Glutamatergic neuron (in vitro differentiated cells): Measurements from ENCODE around the gene AARS2. TPM values are rescaled to one million over a fixed set of nuclear protein-coding genes. Genes with fewer than 3 reads are reported as not detected.
A peak's percentile ranks its signal among the peaks of the same experiment; 100 is the strongest.

Experiments
- DNase-seq: peaks from one replicate; pipeline ENCODE4 v3.0.0; 2022
- H3K27ac Mint-ChIP-seq: one replicate; pipeline ENCODE4 v1.8.0; 2020; ENCODE audit warnings: mild to moderate bottlenecking, mixed read lengths, inconsistent platforms; ENCODE audit not compliant: unreplicated experiment
- H3K27me3 Mint-ChIP-seq: one replicate; pipeline ENCODE4 v1.8.0; 2020; ENCODE audit warnings: mild to moderate bottlenecking, moderate library complexity, mixed read lengths, inconsistent platforms; ENCODE audit not compliant: unreplicated experiment
- H3K36me3 Mint-ChIP-seq: one replicate; pipeline ENCODE4 v1.8.0; 2020; ENCODE audit warnings: mild to moderate bottlenecking, mixed read lengths, inconsistent platforms; ENCODE audit not compliant: unreplicated experiment
- H3K4me1 Mint-ChIP-seq: one replicate; pipeline ENCODE4 v1.8.0; 2020; ENCODE audit warnings: mild to moderate bottlenecking, low read depth, mixed read lengths, inconsistent platforms; ENCODE audit not compliant: unreplicated experiment
- H3K4me3 Mint-ChIP-seq: one replicate; pipeline ENCODE4 v1.8.0; 2020; ENCODE audit warnings: mild to moderate bottlenecking, mixed read lengths, inconsistent platforms; ENCODE audit not compliant: unreplicated experiment
- H3K9me3 Mint-ChIP-seq: one replicate; pipeline ENCODE4 v1.8.0; 2020; ENCODE audit warnings: mild to moderate bottlenecking, moderate library complexity, mixed read lengths, inconsistent platforms; ENCODE audit not compliant: unreplicated experiment
- total RNA-seq: library from RNA; stranded (reverse); fragmentation: NEBNext Ultra II Directional; extraction: Animal tissue kit (Norgen Biotek cat#: 25700); gene quantifications from one replicate; pipeline ENCODE4 v1.2.1, GENCODE V29; 2021; ENCODE audit not compliant: unreplicated experiment
- TF ChIP-seq, protein P1 (sequence below): fragments of 200-600 bp; sonication (generic); IDR thresholded peaks from one replicate; pipeline ENCODE4 v1.5.0; 2021; ENCODE audit not compliant: partially characterized antibody, unreplicated experiment

The AARS2 gene
- total RNA-seq, 1 donor from 2014 or later = 41.7 TPM

DNA sequence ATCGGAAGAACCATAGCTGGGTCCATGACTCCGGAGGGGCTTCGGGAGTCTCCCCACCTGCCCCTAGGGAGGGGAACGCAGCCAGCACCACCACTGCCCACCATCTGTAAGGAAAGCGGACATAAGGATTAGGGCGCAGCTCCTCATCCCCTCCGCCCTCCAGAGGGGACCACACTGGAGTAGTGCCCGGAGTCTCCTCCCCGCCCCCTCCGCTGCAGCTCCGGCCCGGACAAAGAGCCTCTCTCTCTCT, 56.4 kb downstream of the AARS2 start:
- peaks cover 14% of the 10 kb centered on the region for H3K27me3 Mint-ChIP-seq

DNA sequence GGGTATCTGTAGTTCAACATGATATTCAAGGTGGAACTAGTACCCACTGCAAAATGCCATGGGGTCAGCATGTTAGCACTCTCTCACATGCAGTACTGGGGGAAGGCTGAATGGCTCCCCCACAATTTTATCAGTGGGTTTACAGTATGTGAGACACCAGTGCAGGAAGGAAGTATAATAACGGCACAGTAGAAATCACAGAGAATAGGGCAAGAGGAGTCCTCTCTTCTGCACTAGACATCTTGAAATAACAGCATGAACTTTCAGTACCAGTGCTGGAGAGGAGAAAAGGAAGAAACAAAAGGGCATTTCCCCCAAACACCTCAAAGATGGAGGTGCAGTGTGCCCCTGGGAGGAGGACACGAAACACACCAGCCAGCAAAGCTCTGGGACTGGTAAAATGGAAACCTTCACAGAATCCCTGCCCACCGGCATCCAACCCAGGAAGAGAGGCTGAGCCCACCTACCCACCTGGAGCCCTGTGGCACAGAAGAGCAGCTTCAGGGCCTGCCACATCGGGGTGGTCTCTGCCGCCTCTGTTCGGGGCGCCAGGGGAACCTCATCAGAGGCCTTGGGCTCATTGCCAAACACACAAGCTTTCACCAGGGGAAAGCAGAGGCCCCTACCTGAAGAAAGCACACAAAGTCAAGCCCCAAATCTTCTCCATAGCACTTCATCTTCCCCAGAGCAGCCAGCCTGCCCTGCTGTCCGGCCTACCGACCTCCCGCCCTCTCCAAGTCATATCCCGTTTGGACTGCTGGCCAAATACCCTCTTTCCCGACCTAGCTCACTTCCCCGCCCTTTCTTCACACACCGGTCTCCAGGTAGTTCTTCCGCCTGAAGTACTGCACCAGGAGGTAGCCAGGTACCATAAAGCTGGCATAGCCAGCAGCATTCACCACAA, 57.0 kb downstream of the AARS2 start:
- Mint-ChIP-seq H3K9me3 (peaks cover 19% of the 10 kb centered on the region), H3K27me3 (peaks cover 14% of the 10 kb centered on the region), H3K4me3 (peak overlapping the region; percentile 100), H3K27ac (peak overlapping the region; percentile 98), H3K36me3 (peaks cover 9% of the 10 kb centered on the region), H3K4me1 (peaks cover 30% of the 10 kb centered on the region)
- no peak for DNase-seq
- TF ChIP-seq, protein P1, sequence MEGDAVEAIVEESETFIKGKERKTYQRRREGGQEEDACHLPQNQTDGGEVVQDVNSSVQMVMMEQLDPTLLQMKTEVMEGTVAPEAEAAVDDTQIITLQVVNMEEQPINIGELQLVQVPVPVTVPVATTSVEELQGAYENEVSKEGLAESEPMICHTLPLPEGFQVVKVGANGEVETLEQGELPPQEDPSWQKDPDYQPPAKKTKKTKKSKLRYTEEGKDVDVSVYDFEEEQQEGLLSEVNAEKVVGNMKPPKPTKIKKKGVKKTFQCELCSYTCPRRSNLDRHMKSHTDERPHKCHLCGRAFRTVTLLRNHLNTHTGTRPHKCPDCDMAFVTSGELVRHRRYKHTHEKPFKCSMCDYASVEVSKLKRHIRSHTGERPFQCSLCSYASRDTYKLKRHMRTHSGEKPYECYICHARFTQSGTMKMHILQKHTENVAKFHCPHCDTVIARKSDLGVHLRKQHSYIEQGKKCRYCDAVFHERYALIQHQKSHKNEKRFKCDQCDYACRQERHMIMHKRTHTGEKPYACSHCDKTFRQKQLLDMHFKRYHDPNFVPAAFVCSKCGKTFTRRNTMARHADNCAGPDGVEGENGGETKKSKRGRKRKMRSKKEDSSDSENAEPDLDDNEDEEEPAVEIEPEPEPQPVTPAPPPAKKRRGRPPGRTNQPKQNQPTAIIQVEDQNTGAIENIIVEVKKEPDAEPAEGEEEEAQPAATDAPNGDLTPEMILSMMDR = no peak

More for the DNA sequence above, 56.4 kb downstream of the AARS2 start:
- DNase-seq = no peak
- peaks cover 19% of the 10 kb centered on the region for H3K9me3 Mint-ChIP-seq
- TF ChIP-seq, protein P1 = no peak
- H3K27ac Mint-ChIP-seq = peak overlapping the region; percentile 98
- H3K4me1 Mint-ChIP-seq = peaks cover 29% of the 10 kb centered on the region
- peak overlapping the region; percentile 100 for H3K4me3 Mint-ChIP-seq
- peaks cover 9% of the 10 kb centered on the region for H3K36me3 Mint-ChIP-seq

DNA sequence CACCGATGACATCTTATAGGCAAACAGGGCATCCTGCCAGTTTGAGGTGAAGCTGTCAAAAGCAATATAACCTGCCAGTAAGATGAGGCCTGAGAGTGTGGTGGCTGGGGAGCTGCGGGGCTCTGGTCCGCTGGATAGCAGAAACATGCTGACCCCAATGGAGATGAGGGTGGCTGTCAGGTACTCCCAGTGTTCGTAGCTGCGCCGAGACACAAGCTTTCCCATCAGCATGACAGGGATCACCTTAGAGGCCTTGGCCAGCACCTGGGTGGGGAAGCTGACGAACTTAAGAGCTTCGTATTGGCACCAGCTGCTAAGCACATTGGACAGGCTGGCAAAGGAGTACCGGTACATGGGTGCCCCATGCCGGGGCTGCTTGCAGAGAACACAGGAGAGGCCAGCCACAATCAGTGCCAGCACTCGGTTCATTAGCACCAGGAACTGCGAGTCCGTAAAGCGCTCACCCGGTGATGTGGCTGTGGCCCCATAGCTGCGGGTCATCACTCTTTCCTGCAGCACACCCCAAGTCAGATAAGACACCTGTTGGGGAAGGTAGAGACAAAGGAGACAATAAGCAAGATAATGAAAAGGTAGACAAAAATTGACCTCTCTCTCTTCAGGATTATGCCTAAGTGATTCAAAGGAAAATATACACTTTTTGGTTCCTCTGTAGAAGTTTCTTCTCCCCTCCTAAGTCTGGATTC, 57.9 kb downstream of the AARS2 start:
- TF ChIP-seq, protein P1 = no peak
- no peak for DNase-seq
- H3K27ac Mint-ChIP-seq = peak overlapping the region; percentile 98
- H3K9me3 Mint-ChIP-seq = peaks cover 16% of the 10 kb centered on the region
- H3K27me3 Mint-ChIP-seq = peaks cover 11% of the 10 kb centered on the region
- peak overlapping the region; percentile 100 for H3K4me3 Mint-ChIP-seq
- H3K36me3 Mint-ChIP-seq = peaks cover 7% of the 10 kb centered on the region
- peaks cover 29% of the 10 kb centered on the region for H3K4me1 Mint-ChIP-seq

DNA sequence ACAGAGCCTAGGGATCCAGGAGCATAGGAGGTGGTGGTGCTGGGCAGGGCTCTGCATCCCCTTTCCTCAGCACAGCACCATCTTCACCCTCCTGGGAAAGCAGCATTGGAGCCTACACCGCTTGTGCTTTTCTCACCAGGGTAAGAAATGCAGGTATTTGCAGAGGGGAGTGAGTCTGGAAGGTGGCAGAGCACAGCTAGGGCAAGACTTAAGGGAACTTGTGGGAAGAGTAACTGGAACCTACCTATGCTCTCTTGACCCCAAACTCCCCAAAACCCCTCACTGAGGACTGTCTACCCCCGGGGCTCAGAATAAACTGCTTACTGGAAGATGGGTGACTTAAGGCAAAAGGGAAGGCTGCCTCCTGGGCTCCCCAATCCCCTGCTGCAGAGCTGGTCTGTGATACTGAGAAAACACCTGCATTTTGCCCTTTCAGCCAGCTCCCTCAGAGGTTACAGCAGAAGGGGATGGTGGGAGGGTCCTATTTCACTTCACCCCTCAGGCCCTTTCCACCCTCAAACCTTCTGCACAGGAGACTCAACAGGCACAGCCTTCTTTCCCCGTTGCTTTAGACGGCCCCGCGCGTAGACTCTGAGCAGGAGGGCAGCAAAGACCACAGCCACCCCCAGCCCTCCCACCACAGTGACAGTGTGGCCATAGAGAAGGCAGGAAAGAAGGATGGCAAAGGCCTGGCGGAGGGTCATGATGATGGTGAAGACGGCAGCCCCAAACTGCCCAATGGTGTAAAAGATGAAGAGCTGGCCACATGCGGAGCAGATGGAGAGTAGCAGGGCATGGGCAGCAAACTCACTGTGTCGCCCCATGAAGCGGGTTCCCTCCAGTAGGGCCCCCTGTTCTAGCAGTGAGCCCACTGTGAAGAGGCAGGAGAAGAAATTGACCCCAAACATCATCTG, 58.7 kb downstream of the AARS2 start:
- Mint-ChIP-seq H3K36me3 (peaks cover 11% of the 10 kb centered on the region), H3K27ac (peak overlapping the region; percentile 64), H3K4me3 (peak overlapping the region; percentile 100), H3K9me3 (peaks cover 16% of the 10 kb centered on the region), H3K27me3 (peaks cover 12% of the 10 kb centered on the region), H3K4me1 (peaks cover 34% of the 10 kb centered on the region)
- TF ChIP-seq, protein P1 = no peak
- no peak for DNase-seq
